Peyer's patch (tissue), 4 donors: Measurements from ENCODE around the gene GOLGA6B. TPM values are rescaled to one million over a fixed set of nuclear protein-coding genes. Genes with fewer than 3 reads are reported as not detected.
"Not testable (repeated sequence)": the region's sequence is repeated elsewhere in the genome, so short reads cannot be mapped to it uniquely, and the experiment has no call there.

Experiments
- DNase-seq, 3 donors: peaks; one replicate each; pipeline ENCODE4 v3.0.0-alpha.2; 2017 to 2019
- H3K27ac ChIP-seq, 4 donors: fragments of 200-600 bp; sonication (generic); one replicate each; pipeline ENCODE4 v1.5.1; 2016 to 2019
- H3K27me3 ChIP-seq, 2 donors: fragments of 200-600 bp; sonication (generic); one replicate each; pipeline ENCODE4 v1.5.1; 2019
- H3K36me3 ChIP-seq, 3 donors: fragments of 200-600 bp; sonication (generic); one replicate each; pipeline ENCODE4 v1.5.1; 2016 to 2019
- H3K4me1 ChIP-seq, 4 donors: fragments of 200-600 bp; sonication (generic); one replicate each; pipeline ENCODE4 v1.5.1; 2016 to 2019
- H3K4me3 ChIP-seq, 4 donors: fragments of 200-600 bp; sonication (generic); 1 replicate in 3 of 4; 2 replicates in 1 of 4; pipeline ENCODE4 v1.5.1; 2016 to 2019; ENCODE audit warnings: mild to moderate bottlenecking in 1 of 4
- H3K9me3 ChIP-seq, 4 donors: fragments of 200-600 bp; sonication (generic); one replicate each; pipeline ENCODE4 v1.5.1; 2016 to 2019; ENCODE audit warnings: mild to moderate bottlenecking in 1 of 4
- CTCF ChIP-seq, 6 experiments: fragments of 450-650 bp in 4 of 6; fragments of 200-600 bp in 2 of 6; sonication (generic) in 1 of 6; IDR thresholded peaks; one replicate each; pipeline ENCODE4 v1.5.1; 2017 to 2019; ENCODE audit warnings: antibody characterized with exemption in 6 of 6, mild to moderate bottlenecking in 3 of 6, moderate library complexity in 1 of 6
- POLR2A ChIP-seq, 2 donors: fragments of 450-650 bp; IDR thresholded peaks; one replicate each; pipeline ENCODE4 v1.5.1; 2017; ENCODE audit warnings: antibody characterized with exemption in 2 of 2, mild to moderate bottlenecking in 2 of 2, moderate library complexity in 2 of 2
- small RNA-seq, 2 donors: library from RNA; depleted of rRNA; stranded (forward); fragments of <200 nt; gene quantifications; one replicate each; pipeline ENCODE3, GENCODE V24; 2016
- total RNA-seq, 4 donors: library from RNA; depleted of rRNA; stranded (reverse); fragments of >200 nt; gene quantifications; one replicate each; pipeline ENCODE4 v1.1.0, GENCODE V29; 2016

Gene GOLGA6B
- total RNA-seq, 4 donors from 2014 or later, result not detected

- Histone ChIP-seq H3K9me3 (no peaks in the 10 kb centered on the region), H3K4me3 (no peak overlapping the region)
- no peak for TF ChIP-seq CTCF (IDR thresholded peaks at IDR 0.05)
- no peak for TF ChIP-seq POLR2A (IDR thresholded peaks at IDR 0.05)
Observed at GRCh38 chr15:72698938-72699337, 44.4 kb downstream of the GOLGA6B start.

GRCh38 chr15:72700076-72700475, 45.6 kb downstream of the GOLGA6B start:
- Histone ChIP-seq H3K9me3 (no peaks in the 10 kb centered on the region), H3K4me1 (peaks cover 0 to 3% (median 0%) of the 10 kb centered on the region in 4 donors), H3K27me3 (no peaks in the 10 kb centered on the region), H3K36me3 (no peaks in the 10 kb centered on the region), H3K4me3 (no peak overlapping the region), H3K27ac (no peak overlapping the region)
- DNase-seq, result no peak
- TF ChIP-seq CTCF (IDR thresholded peaks at IDR 0.05) (no peak), POLR2A (IDR thresholded peaks at IDR 0.05) (no peak)

More at GRCh38 chr15:72698938-72699337, 44.4 kb downstream of the GOLGA6B start:
- Histone ChIP-seq H3K27ac (no peak overlapping the region), H3K4me1 (peaks cover 0 to 3% (median 0%) of the 10 kb centered on the region in 4 donors), H3K27me3 (no peaks in the 10 kb centered on the region), H3K36me3 (no peaks in the 10 kb centered on the region)
- no peak for DNase-seq

- no peak overlapping the region for H3K27ac ChIP-seq
- no peaks in the 10 kb centered on the region for H3K27me3 ChIP-seq
- H3K36me3 ChIP-seq, result no peaks in the 10 kb centered on the region
- no peak overlapping the region for H3K4me3 ChIP-seq
- TF ChIP-seq POLR2A (IDR thresholded peaks at IDR 0.05) (no peak), CTCF (IDR thresholded peaks at IDR 0.05) (no peak)
- no peak for DNase-seq
- H3K9me3 ChIP-seq, result no peaks in the 10 kb centered on the region
- peaks cover 0 to 3% (median 0%) of the 10 kb centered on the region in 4 donors for H3K4me1 ChIP-seq
Observed at GRCh38 chr15:72706266-72706665, 51.8 kb downstream of the GOLGA6B start.

- not testable (repeated sequence) for H3K4me3 ChIP-seq, DNase-seq, H3K27me3 ChIP-seq, H3K27ac ChIP-seq, H3K9me3 ChIP-seq, H3K4me1 ChIP-seq
- peaks cover 0 to 15% (median 0%) of the 10 kb centered on the region in 3 donors for H3K36me3 ChIP-seq
Observed at GRCh38 chr15:72708551-72709303, 54.2 kb downstream of the GOLGA6B start.

Small RNA genes lying within 50 kb of the gene (small RNA-seq; reads per million reads assigned to genes)
- gene RN7SL853P, result 0 reads per million in 2 donors

Other genes starting within 250 kb of the GOLGA6B start
- 10 to 100 TPM; 42.3 to 81.7 (median 52.3) TPM for gene ARIH1, start 180.4 kb upstream of the GOLGA6B start, total RNA-seq
- gene HIGD2B, start 31.5 kb downstream of the GOLGA6B start, total RNA-seq, result not detected
- gene BBS4, start 31.5 kb downstream of the GOLGA6B start, total RNA-seq, result 10 to 100 TPM; 13.8 to 37.3 (median 24.7) TPM
- 10 to 100 TPM; 53.2 to 94.1 (median 69.7) TPM for gene ADPGK, start 129.1 kb downstream of the GOLGA6B start, total RNA-seq